Activated CD8-positive, alpha-beta T cell treated with anti-CD3 and anti-CD28 coated beads for 36 hours (primary cell): Measurements from ENCODE around the gene MCTP1. TPM values are rescaled to one million over a fixed set of nuclear protein-coding genes. Genes with fewer than 3 reads are reported as not detected.
A peak's percentile ranks its signal among the peaks of the same experiment; 100 is the strongest.
"Not testable (repeated sequence)": the region's sequence is repeated elsewhere in the genome, so short reads cannot be mapped to it uniquely, and the experiment has no call there.

Experiments used
- ATAC-seq: fragments of 200-7000 bp; cut with Tn5 transposase; one replicate; pipeline ENCODE4 v1.10.0; 2021; ENCODE audit warnings: mild to moderate bottlenecking, moderate library complexity
- CTCF ChIA-PET: fragments of 350-600 bp; sonication (Branson Sonifier 250); formaldehyde crosslinking; loops from one replicate; lab custom pipeline; 2021; ENCODE audit warnings: antibody characterized with exemption; lab: Charles Lee
- POLR2A ChIA-PET: fragments of 350-600 bp; sonication (Branson Sonifier 250); formaldehyde crosslinking; loops from one replicate; lab custom pipeline; 2021; ENCODE audit warnings: antibody characterized with exemption; lab: Charles Lee
- DNase-seq: peaks from one replicate; pipeline ENCODE4 v3.0.0-alpha.2; 2020
- H3K27ac Mint-ChIP-seq: one replicate; pipeline ENCODE4 v1.8.0; 2021; ENCODE audit warnings: mild to moderate bottlenecking, mixed read lengths
- H3K27me3 Mint-ChIP-seq: one replicate; pipeline ENCODE4 v1.8.0; 2021; ENCODE audit warnings: mixed read lengths
- H3K36me3 Mint-ChIP-seq: one replicate; pipeline ENCODE4 v1.8.0; 2021; ENCODE audit warnings: low read depth, mixed read lengths
- H3K4me1 Mint-ChIP-seq: one replicate; pipeline ENCODE4 v1.8.0; 2021; ENCODE audit warnings: low read depth, mixed read lengths
- H3K4me3 Mint-ChIP-seq: one replicate; pipeline ENCODE4 v1.8.0; 2021; ENCODE audit warnings: mild to moderate bottlenecking, moderate library complexity, mixed read lengths
- H3K9me3 Mint-ChIP-seq: one replicate; pipeline ENCODE4 v1.8.0; 2021; ENCODE audit warnings: mixed read lengths
- intact Hi-C: fragments of 100-400 bp; cut with micrococcal nuclease; formaldehyde crosslinking; loops from one replicate; pipeline ENCODE4 v1.10.0; 2022
- total RNA-seq, 2 experiments: library from RNA; stranded (reverse); gene quantifications; one replicate each; pipeline ENCODE4 v1.2.3, GENCODE V29; 2021
- TF ChIP-seq, protein P1 (sequence below): fragments of 200-600 bp; IDR thresholded peaks from one replicate; pipeline ENCODE4 v1.8.0; 2022; ENCODE audit warnings: antibody characterized with exemption, mild to moderate bottlenecking

MCTP1 gene
- total RNA-seq, 2 experiments from 2014 or later = 0.20 to 0.40 TPM

GRCh38 chr5:94849821-94850736 is 434.8 kb downstream of the MCTP1 start:
- H3K4me3 Mint-ChIP-seq = no peak overlapping the region
- ATAC-seq (peak; percentile 95), DNase-seq (peak; percentile 31)
- TF ChIP-seq, protein P1, sequence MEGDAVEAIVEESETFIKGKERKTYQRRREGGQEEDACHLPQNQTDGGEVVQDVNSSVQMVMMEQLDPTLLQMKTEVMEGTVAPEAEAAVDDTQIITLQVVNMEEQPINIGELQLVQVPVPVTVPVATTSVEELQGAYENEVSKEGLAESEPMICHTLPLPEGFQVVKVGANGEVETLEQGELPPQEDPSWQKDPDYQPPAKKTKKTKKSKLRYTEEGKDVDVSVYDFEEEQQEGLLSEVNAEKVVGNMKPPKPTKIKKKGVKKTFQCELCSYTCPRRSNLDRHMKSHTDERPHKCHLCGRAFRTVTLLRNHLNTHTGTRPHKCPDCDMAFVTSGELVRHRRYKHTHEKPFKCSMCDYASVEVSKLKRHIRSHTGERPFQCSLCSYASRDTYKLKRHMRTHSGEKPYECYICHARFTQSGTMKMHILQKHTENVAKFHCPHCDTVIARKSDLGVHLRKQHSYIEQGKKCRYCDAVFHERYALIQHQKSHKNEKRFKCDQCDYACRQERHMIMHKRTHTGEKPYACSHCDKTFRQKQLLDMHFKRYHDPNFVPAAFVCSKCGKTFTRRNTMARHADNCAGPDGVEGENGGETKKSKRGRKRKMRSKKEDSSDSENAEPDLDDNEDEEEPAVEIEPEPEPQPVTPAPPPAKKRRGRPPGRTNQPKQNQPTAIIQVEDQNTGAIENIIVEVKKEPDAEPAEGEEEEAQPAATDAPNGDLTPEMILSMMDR = peak; percentile 80
- intact Hi-C loops = loop anchor here (10.0 kb wide), 1 partner anchor 235 kb away; the partner anchor contains the start of genes KIAA0825 and SLF1
- H3K9me3 Mint-ChIP-seq = no peaks in the 10 kb centered on the region
- peaks cover 12% of the 10 kb centered on the region for H3K4me1 Mint-ChIP-seq
- H3K27ac Mint-ChIP-seq = no peak overlapping the region
- peaks cover 3% of the 10 kb centered on the region for H3K27me3 Mint-ChIP-seq
- H3K36me3 Mint-ChIP-seq = no peaks in the 10 kb centered on the region
- CTCF ChIA-PET = interaction anchor here (0.6 to 3.6 kb wide), 25 partner anchors 8 to 385 kb away, joined by 3 to 21 read pairs (median 4); no protein-coding TSS in a partner anchor
- POLR2A ChIA-PET = interaction anchor here (0.7 to 1.5 kb wide), 3 partner anchors 40 to 341 kb away, joined by 3 to 4 read pairs (median 3); no protein-coding TSS in a partner anchor

GRCh38 chr5:94849324-94849723 is 435.6 kb downstream of the MCTP1 start:
- ATAC-seq (no peak), DNase-seq (no peak)
- ChIA-PET CTCF (interaction anchor here (0.9 to 3.6 kb wide), 12 partner anchors 9 to 329 kb away, joined by 3 to 21 read pairs (median 4); no protein-coding TSS in a partner anchor), POLR2A (interaction anchor here (0.7 to 1.5 kb wide), 2 partner anchors 105 to 342 kb away, joined by 3 to 4 read pairs; no protein-coding TSS in a partner anchor)
- Mint-ChIP-seq H3K27ac (no peak overlapping the region), H3K9me3 (no peaks in the 10 kb centered on the region), H3K4me3 (no peak overlapping the region), H3K4me1 (peaks cover 12% of the 10 kb centered on the region), H3K27me3 (peaks cover 3% of the 10 kb centered on the region), H3K36me3 (no peaks in the 10 kb centered on the region)
- TF ChIP-seq, protein P1 = no peak
- intact Hi-C loops = no loop called here

GRCh38 chr5:94847726-94848125 is 437.2 kb downstream of the MCTP1 start:
- peaks cover 12% of the 10 kb centered on the region for H3K4me1 Mint-ChIP-seq
- H3K36me3 Mint-ChIP-seq = no peaks in the 10 kb centered on the region
- no peak for ATAC-seq
- POLR2A ChIA-PET = no interaction called here
- TF ChIP-seq, protein P1 = no peak
- CTCF ChIA-PET = interaction anchor here (1.0 to 3.6 kb wide), 3 partner anchors 17 to 110 kb away, joined by 3 to 21 read pairs (median 3); no protein-coding TSS in a partner anchor
- H3K9me3 Mint-ChIP-seq = no peaks in the 10 kb centered on the region
- no peak overlapping the region for H3K4me3 Mint-ChIP-seq
- DNase-seq = no peak
- intact Hi-C loops = no loop called here
- peaks cover 3% of the 10 kb centered on the region for H3K27me3 Mint-ChIP-seq
- no peak overlapping the region for H3K27ac Mint-ChIP-seq

DNA sequence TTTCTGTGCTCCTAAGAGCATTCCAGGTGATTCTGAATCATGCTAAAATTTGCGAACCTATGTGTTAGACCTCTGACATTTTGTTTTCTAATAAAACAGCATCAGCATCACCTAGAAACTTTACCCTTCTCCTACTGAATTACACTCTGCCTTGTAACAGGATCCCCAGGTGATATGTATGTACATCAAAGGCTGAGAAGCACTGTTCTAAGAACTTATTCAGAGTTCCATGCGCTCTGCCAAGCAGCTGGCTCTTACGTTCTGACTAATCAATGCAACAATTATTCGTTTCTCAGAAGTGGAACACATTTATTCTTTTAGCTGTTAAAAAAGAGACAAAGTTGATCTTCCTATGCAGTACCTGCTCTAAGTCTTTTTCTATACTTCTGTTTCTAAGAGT is 437.9 kb downstream of the MCTP1 start:
- H3K27me3 Mint-ChIP-seq = peaks cover 3% of the 10 kb centered on the region
- TF ChIP-seq, protein P1 = no peak
- H3K36me3 Mint-ChIP-seq = no peaks in the 10 kb centered on the region
- intact Hi-C loops = no loop called here
- H3K4me3 Mint-ChIP-seq = no peak overlapping the region
- no peak overlapping the region for H3K27ac Mint-ChIP-seq
- H3K9me3 Mint-ChIP-seq = no peaks in the 10 kb centered on the region
- DNase-seq (peak; percentile 8), ATAC-seq (peak; percentile 51)
- POLR2A ChIA-PET = no interaction called here
- CTCF ChIA-PET = interaction anchor here (1.0 kb wide), 1 partner anchor 83 kb away, joined by 3 read pairs; no protein-coding TSS in a partner anchor
- peaks cover 12% of the 10 kb centered on the region for H3K4me1 Mint-ChIP-seq

DNA sequence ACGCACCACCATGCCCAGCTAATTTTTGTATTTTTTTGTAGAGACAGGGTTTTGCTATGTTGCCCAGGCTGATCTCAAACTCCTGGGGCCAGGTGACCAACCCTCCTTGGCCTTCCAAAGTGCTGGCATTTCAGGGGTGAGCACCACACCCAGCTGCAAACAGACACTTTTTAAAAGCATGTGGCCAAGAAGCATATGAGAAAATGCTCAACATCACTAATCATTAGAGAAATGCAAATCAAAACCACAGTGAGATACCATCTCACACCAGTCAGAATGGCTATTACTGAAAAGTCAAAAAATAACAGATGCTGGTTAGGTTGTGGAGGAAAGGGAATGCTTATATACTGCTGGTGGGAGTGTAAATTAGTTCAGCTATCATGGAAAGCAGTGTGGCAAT is 439.2 kb downstream of the MCTP1 start:
- DNase-seq, H3K36me3 Mint-ChIP-seq, ATAC-seq, H3K27me3 Mint-ChIP-seq, H3K4me3 Mint-ChIP-seq, H3K9me3 Mint-ChIP-seq, H3K27ac Mint-ChIP-seq, intact Hi-C loops, POLR2A ChIA-PET: not testable (repeated sequence)
- peaks cover 12% of the 10 kb centered on the region for H3K4me1 Mint-ChIP-seq
- CTCF ChIA-PET = interaction anchor here (0.6 to 0.8 kb wide), 2 partner anchors 123 to 819 kb away, joined by 3 read pairs; no protein-coding TSS in a partner anchor
